ENCODE results near the gene KCNAB1. TPM values are rescaled to one million over a fixed set of nuclear protein-coding genes. Genes with fewer than 3 reads are reported as not detected.
A peak's percentile ranks its signal among the peaks of the same experiment; 100 is the strongest.

The KCNAB1 gene
- total and polyA plus RNA-seq, 2 donors (not counting 3 experiments of a cell fraction or from before 2014, with no cell fraction given): 0.21 TPM; not detected in 1

DNA sequence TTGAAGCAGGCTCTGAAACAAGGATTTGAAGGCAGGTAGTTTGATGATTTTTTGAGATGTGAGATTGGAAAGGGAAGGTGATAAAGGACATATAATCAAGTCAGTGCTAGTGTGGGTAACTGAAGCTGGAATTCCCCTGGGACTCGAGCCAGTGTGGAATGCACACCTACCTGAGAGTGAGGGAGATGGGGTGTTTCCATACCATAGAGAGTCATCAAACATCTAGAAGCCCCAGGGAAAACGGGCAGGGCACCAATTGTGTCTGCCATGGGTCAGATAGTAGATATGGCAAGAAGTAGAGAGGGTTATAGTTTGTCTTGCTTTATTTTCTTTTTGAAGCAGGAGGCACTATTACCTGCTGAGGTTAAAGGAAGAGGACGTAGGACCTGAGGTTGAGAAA lies 314.5 kb downstream of the KCNAB1 start:
- H3K27ac ChIP-seq (ENCODE audit: insufficient read depth, low read depth, low read length): no peak overlapping the region
- ChIA-PET CTCF (no interaction called here), POLR2A (no interaction called here)
- FAIRE-seq: no peak
- no peak overlapping the region for H3K9ac ChIP-seq (replicated peaks; ENCODE audit: extremely low read depth, insufficient read depth, low read length)
- no TSS peak for BruUV-seq (replicated peaks)
- TF ChIP-seq, protein P1, sequence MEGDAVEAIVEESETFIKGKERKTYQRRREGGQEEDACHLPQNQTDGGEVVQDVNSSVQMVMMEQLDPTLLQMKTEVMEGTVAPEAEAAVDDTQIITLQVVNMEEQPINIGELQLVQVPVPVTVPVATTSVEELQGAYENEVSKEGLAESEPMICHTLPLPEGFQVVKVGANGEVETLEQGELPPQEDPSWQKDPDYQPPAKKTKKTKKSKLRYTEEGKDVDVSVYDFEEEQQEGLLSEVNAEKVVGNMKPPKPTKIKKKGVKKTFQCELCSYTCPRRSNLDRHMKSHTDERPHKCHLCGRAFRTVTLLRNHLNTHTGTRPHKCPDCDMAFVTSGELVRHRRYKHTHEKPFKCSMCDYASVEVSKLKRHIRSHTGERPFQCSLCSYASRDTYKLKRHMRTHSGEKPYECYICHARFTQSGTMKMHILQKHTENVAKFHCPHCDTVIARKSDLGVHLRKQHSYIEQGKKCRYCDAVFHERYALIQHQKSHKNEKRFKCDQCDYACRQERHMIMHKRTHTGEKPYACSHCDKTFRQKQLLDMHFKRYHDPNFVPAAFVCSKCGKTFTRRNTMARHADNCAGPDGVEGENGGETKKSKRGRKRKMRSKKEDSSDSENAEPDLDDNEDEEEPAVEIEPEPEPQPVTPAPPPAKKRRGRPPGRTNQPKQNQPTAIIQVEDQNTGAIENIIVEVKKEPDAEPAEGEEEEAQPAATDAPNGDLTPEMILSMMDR (IDR thresholded peaks at IDR 0.05; ENCODE audit: extremely low read depth in 1 of 2, insufficient read depth in 1 of 2, low read depth in 1 of 2, low read length in 2 of 2): no peak
- TF ChIP-seq FOS (IDR thresholded peaks at IDR 0.05; ENCODE audit: borderline replicate concordance, insufficient read depth, low read length) (no peak), MYC (IDR thresholded peaks at IDR 0.05; ENCODE audit: low read depth, low read length) (no peak), GATA2 (IDR thresholded peaks at IDR 0.05; ENCODE audit: insufficient read depth, insufficient read length, low read depth, low read length) (no peak), EZH2 (IDR thresholded peaks at IDR 0.05; ENCODE audit: borderline replicate concordance, low read depth, low read length, severe bottlenecking) (no peak)
- no peaks in the 10 kb centered on the region for H3K27me3 ChIP-seq (ENCODE audit: control insufficient read depth in 2 of 2, insufficient read depth in 2 of 2, low read length in 2 of 2)
- no peaks in the 10 kb centered on the region for H3K9me1 ChIP-seq (replicated peaks; ENCODE audit: control insufficient read depth, extremely low read depth, insufficient read depth, low read length)
- no peaks in the 10 kb centered on the region for H3K79me2 ChIP-seq (ENCODE audit: control insufficient read depth, insufficient read depth, low read length)
- H4K20me1 ChIP-seq (replicated peaks; ENCODE audit: control insufficient read depth, extremely low read depth, insufficient read depth, low read length): no peaks in the 10 kb centered on the region
- H3K4me1 ChIP-seq (ENCODE audit: control insufficient read depth, extremely low read depth, insufficient read depth, low read length): peaks cover 25% of the 10 kb centered on the region
- no peak overlapping the region for H3K4me3 ChIP-seq (replicated peaks in 1 of 3; ENCODE audit: insufficient read depth in 1 of 3, low read depth in 1 of 3, low read length in 3 of 3)
- intact Hi-C loops (cut with micrococcal nuclease) (loop anchor here (5.0 kb wide), 2 partner anchors 118 to 283 kb away; no protein-coding TSS in a partner anchor), dilution Hi-C loops (cut with MboI; ENCODE audit: extremely low pct_ligation_motif_present, low sequenced_read_pairs) (no loop called here)
- H3K4me2 ChIP-seq (ENCODE audit: insufficient read depth, low read length): no peak overlapping the region
- no peaks in the 10 kb centered on the region for H3K9me3 ChIP-seq (replicated peaks; ENCODE audit: control insufficient read depth, insufficient read depth, low read length)
- no peak for DNase-seq (ENCODE audit: low read depth, low spot score)
- no peak overlapping the region for H2AFZ ChIP-seq (ENCODE audit: low read depth, low read length)
- no peaks in the 10 kb centered on the region for H3K36me3 ChIP-seq (ENCODE audit: control insufficient read depth in 2 of 2, extremely low read depth in 1 of 2, insufficient read depth in 2 of 2, low read length in 2 of 2)

DNA sequence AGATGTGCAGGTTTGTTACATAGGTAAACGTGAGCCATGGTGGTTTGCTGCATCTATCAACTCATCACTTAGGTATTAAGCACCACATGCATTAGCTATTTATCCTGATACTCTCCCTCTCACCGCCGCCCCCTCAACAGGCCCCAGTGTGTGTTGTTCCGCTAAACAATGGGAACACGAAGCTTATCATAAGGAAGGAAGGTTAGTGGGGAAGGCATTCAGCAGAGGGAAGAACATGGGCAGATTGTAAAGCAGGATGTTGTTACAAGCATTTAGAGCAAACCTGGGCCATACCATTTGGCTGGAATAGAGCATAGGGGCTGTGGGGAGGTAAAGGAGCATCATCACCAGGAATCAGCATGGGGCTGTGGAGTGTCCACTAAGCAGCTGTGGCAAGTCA lies 322.7 kb downstream of the KCNAB1 start:
- H3K79me2 ChIP-seq (ENCODE audit: control insufficient read depth, insufficient read depth, low read length): no peaks in the 10 kb centered on the region
- ChIA-PET CTCF (interaction anchor here (0.8 to 2.9 kb wide), 10 partner anchors 9 to 293 kb away, joined by 3 to 12 read pairs (median 4); no protein-coding TSS in a partner anchor), POLR2A (no interaction called here)
- FAIRE-seq (peak; percentile 55), DNase-seq (ENCODE audit: low read depth, low spot score) (peak; percentile 81)
- TF ChIP-seq EZH2 (IDR thresholded peaks at IDR 0.05; ENCODE audit: borderline replicate concordance, low read depth, low read length, severe bottlenecking) (no peak), POLR2AphosphoS5 (IDR thresholded peaks at IDR 0.05; ENCODE audit: insufficient read depth, low read depth, low read length) (peak; percentile 17), GATA2 (IDR thresholded peaks at IDR 0.05; ENCODE audit: insufficient read depth, insufficient read length, low read depth, low read length) (peak; percentile 49)
- no peaks in the 10 kb centered on the region for H3K36me3 ChIP-seq (ENCODE audit: control insufficient read depth in 2 of 2, extremely low read depth in 1 of 2, insufficient read depth in 2 of 2, low read length in 2 of 2)
- no peaks in the 10 kb centered on the region for H4K20me1 ChIP-seq (replicated peaks; ENCODE audit: control insufficient read depth, extremely low read depth, insufficient read depth, low read length)
- intact Hi-C loops (cut with micrococcal nuclease): no loop called here
- H3K4me1 ChIP-seq (ENCODE audit: control insufficient read depth, extremely low read depth, insufficient read depth, low read length): peaks cover 8% of the 10 kb centered on the region
- H3K9me3 ChIP-seq (replicated peaks; ENCODE audit: control insufficient read depth, insufficient read depth, low read length): no peaks in the 10 kb centered on the region
- no peaks in the 10 kb centered on the region for H3K9me1 ChIP-seq (replicated peaks; ENCODE audit: control insufficient read depth, extremely low read depth, insufficient read depth, low read length)
- peak overlapping the region; percentile 53 for H2AFZ ChIP-seq (ENCODE audit: low read depth, low read length)
- H3K27ac ChIP-seq (ENCODE audit: insufficient read depth, low read depth, low read length): no peak overlapping the region
- dilution Hi-C loops (cut with MboI; ENCODE audit: extremely low pct_ligation_motif_present, low sequenced_read_pairs): no loop called here
- BruUV-seq (replicated peaks): no TSS peak
- no peaks in the 10 kb centered on the region for H3K27me3 ChIP-seq (ENCODE audit: control insufficient read depth in 2 of 2, insufficient read depth in 2 of 2, low read length in 2 of 2)
- no peak overlapping the region for H3K9ac ChIP-seq (replicated peaks; ENCODE audit: extremely low read depth, insufficient read depth, low read length)
- H3K4me3 ChIP-seq (replicated peaks in 1 of 3; ENCODE audit: insufficient read depth in 1 of 3, low read depth in 1 of 3, low read length in 3 of 3): no peak overlapping the region
- H3K4me2 ChIP-seq (ENCODE audit: insufficient read depth, low read length): no peak overlapping the region

Measured in endothelial cell of umbilical vein (primary cell).